ENCODE results near the gene PLSCR5.

Gene PLSCR5, protein sequence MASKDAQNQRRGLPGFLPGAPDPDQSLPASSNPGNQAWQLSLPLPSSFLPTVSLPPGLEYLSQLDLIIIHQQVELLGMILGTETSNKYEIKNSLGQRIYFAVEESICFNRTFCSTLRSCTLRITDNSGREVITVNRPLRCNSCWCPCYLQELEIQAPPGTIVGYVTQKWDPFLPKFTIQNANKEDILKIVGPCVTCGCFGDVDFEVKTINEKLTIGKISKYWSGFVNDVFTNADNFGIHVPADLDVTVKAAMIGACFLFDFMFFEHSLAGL

DNA sequence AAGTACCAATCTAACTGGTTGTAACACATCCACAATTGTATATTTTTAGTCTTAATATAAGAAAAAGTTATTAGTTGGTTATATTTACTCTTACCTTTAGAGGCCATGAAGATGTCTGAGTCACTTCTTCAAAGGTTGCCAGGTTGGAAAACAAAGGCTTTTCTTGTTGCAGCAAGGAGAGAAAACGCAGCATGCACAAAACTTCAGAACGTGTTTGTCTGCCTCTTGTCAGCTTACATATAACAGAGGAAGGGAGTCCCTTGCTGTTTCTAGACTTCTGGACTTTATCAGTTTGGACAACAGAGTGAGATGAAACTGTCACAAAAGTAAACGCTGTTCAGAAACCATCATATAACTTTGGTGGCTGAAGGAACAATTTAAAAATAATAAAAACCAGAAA, at the start of gene PLSCR5:
Gene PLSCR5 (minus strand): TSS at position 241 of the 400 bp plus-strand sequence. CDS start 134 bp downstream, at position 107.
- H3K79me2 ChIP-seq (ENCODE audit: low read length), result no peaks in the 10 kb centered on the region
- no peaks in the 10 kb centered on the region for H3K36me3 ChIP-seq (replicated peaks; ENCODE audit: low read depth, low read length)
- no peak within 1 kb of the TSS for H3K4me2 ChIP-seq (ENCODE audit: low read length)
- no peaks in the 10 kb centered on the region for H3K27me3 ChIP-seq (ENCODE audit: low read depth, low read length)
- H4K20me1 ChIP-seq (ENCODE audit: insufficient read depth, low read length), result no peaks in the 10 kb centered on the region
- H3K9me3 ChIP-seq (ENCODE audit: insufficient read depth, low read length), result no peaks in the 10 kb centered on the region
- H3K4me1 ChIP-seq (ENCODE audit: low read length), result no peaks in the 10 kb centered on the region
- H3K27ac ChIP-seq (ENCODE audit: low read length), result no peak within 1 kb of the TSS
- no peak within 1 kb of the TSS for H2AFZ ChIP-seq (ENCODE audit: low read depth, low read length)
- H3K4me3 ChIP-seq (ENCODE audit: low read length), result no peak within 1 kb of the TSS
- TF ChIP-seq EZH2phosphoT487 (IDR thresholded peaks at IDR 0.05; ENCODE audit: low read depth), result no peak
- TF ChIP-seq, protein P1, sequence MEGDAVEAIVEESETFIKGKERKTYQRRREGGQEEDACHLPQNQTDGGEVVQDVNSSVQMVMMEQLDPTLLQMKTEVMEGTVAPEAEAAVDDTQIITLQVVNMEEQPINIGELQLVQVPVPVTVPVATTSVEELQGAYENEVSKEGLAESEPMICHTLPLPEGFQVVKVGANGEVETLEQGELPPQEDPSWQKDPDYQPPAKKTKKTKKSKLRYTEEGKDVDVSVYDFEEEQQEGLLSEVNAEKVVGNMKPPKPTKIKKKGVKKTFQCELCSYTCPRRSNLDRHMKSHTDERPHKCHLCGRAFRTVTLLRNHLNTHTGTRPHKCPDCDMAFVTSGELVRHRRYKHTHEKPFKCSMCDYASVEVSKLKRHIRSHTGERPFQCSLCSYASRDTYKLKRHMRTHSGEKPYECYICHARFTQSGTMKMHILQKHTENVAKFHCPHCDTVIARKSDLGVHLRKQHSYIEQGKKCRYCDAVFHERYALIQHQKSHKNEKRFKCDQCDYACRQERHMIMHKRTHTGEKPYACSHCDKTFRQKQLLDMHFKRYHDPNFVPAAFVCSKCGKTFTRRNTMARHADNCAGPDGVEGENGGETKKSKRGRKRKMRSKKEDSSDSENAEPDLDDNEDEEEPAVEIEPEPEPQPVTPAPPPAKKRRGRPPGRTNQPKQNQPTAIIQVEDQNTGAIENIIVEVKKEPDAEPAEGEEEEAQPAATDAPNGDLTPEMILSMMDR (IDR thresholded peaks at IDR 0.05; ENCODE audit: low read depth, low read length), result no peak
- H3K9ac ChIP-seq (ENCODE audit: low read length), result no peak within 1 kb of the TSS

DNA sequence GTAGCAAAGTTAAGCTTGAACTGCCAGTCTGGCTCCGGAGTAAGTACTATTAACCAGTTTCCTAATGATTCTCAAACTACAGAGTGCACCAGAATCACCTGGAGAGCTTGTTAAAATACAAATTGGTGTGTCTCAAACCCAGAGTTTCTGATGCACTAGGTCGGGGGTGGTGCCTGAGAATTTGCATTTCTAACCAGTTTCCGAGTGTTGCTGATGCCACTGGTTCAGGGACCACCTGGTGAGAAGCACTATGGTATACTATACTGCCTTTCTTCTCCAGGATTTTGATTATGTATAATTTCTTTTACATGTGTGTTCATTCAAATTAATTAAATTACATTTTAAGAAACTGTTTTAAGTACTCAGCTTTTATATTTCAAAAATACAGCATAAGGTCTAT, 48.8 kb upstream of the PLSCR5 start:
- no peak overlapping the region for H2AFZ ChIP-seq (ENCODE audit: low read depth, low read length)
- no peak overlapping the region for H3K27ac ChIP-seq (ENCODE audit: low read length)
- H3K27me3 ChIP-seq (ENCODE audit: low read depth, low read length), result no peaks in the 10 kb centered on the region
- H3K79me2 ChIP-seq (ENCODE audit: low read length), result no peaks in the 10 kb centered on the region
- H3K4me1 ChIP-seq (ENCODE audit: low read length), result no peaks in the 10 kb centered on the region
- H4K20me1 ChIP-seq (ENCODE audit: insufficient read depth, low read length), result no peaks in the 10 kb centered on the region
- TF ChIP-seq EZH2phosphoT487 (IDR thresholded peaks at IDR 0.05; ENCODE audit: low read depth), result no peak
- TF ChIP-seq, protein P1 (IDR thresholded peaks at IDR 0.05; ENCODE audit: low read depth, low read length), result no peak
- H3K4me3 ChIP-seq (ENCODE audit: low read length), result no peak overlapping the region
- H3K36me3 ChIP-seq (replicated peaks; ENCODE audit: low read depth, low read length), result no peaks in the 10 kb centered on the region
- no peak overlapping the region for H3K4me2 ChIP-seq (ENCODE audit: low read length)
- H3K9me3 ChIP-seq (ENCODE audit: insufficient read depth, low read length), result no peaks in the 10 kb centered on the region
- no peak overlapping the region for H3K9ac ChIP-seq (ENCODE audit: low read length)

DNA sequence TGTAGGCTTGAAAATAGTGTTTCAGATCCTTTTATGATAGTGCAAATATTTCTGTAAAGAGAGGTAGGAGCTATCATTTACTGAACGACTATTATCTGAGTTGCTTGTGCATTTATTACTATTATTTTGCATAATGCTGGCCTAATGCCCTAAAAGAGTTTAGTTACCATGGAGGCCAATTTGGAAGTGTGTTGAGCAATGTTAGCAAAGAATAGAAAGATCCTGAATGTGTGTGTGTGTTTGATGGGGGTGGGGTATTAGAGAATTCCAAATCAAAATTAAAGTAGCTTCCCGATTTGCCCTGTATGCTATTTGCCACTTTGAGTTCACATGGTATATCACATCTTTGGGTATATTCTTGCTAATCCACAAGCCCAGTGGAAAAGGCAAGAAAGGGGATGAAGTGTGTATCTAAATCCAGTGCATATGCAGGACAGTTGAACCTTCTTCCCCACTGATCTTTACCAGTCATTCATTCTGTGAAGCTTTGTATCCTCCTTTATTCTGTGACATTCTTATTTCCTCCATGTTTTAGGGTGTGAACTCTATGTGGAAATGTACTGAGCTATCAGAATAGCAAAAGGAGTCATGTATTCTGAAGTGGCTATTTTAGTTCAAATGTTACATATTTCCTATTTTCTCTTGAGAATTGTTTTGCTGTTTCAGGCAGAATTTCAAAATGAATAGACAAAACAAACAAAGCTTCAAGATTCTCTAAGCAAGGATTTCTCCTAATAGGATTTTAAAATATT, 45.7 kb upstream of the PLSCR5 start:
- TF ChIP-seq EZH2phosphoT487 (IDR thresholded peaks at IDR 0.05; ENCODE audit: low read depth), result no peak
- TF ChIP-seq, protein P1 (IDR thresholded peaks at IDR 0.05; ENCODE audit: low read depth, low read length), result no peak
- Histone ChIP-seq H2AFZ (ENCODE audit: low read depth, low read length) (no peak overlapping the region), H3K79me2 (ENCODE audit: low read length) (no peaks in the 10 kb centered on the region), H3K9ac (ENCODE audit: low read length) (no peak overlapping the region), H3K4me1 (ENCODE audit: low read length) (no peaks in the 10 kb centered on the region), H3K4me2 (ENCODE audit: low read length) (no peak overlapping the region), H3K27me3 (ENCODE audit: low read depth, low read length) (no peaks in the 10 kb centered on the region), H3K9me3 (ENCODE audit: insufficient read depth, low read length) (no peaks in the 10 kb centered on the region), H4K20me1 (ENCODE audit: insufficient read depth, low read length) (no peaks in the 10 kb centered on the region), H3K4me3 (ENCODE audit: low read length) (no peak overlapping the region), H3K36me3 (replicated peaks; ENCODE audit: low read depth, low read length) (no peaks in the 10 kb centered on the region), H3K27ac (ENCODE audit: low read length) (no peak overlapping the region)

DNA sequence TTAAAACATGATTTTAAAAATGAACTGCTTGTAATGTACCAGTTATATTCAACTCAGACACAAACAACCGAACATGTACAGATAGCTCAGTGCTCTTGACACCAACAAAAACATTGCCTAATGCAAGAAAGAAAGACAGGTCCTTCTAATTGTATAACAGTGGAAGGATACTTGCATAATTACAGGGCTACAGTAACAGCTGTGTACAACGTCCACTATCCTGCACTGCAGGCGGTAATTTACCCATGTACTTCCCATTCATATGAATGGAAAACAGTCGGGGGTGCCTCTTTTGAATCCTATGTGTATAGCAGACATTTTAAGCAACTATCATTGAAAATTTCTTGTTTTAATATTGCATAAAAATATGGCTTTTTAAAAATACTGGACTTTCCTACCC, 41.1 kb upstream of the PLSCR5 start:
- Histone ChIP-seq H3K79me2 (ENCODE audit: low read length) (no peaks in the 10 kb centered on the region), H3K4me1 (ENCODE audit: low read length) (no peaks in the 10 kb centered on the region), H3K9me3 (ENCODE audit: insufficient read depth, low read length) (no peaks in the 10 kb centered on the region), H4K20me1 (ENCODE audit: insufficient read depth, low read length) (no peaks in the 10 kb centered on the region), H3K27ac (ENCODE audit: low read length) (no peak overlapping the region), H3K27me3 (ENCODE audit: low read depth, low read length) (no peaks in the 10 kb centered on the region), H2AFZ (ENCODE audit: low read depth, low read length) (no peak overlapping the region), H3K36me3 (replicated peaks; ENCODE audit: low read depth, low read length) (no peaks in the 10 kb centered on the region), H3K4me2 (ENCODE audit: low read length) (no peak overlapping the region), H3K4me3 (ENCODE audit: low read length) (no peak overlapping the region), H3K9ac (ENCODE audit: low read length) (no peak overlapping the region)
- TF ChIP-seq, protein P1 (IDR thresholded peaks at IDR 0.05; ENCODE audit: low read depth, low read length), result no peak
- no peak for TF ChIP-seq EZH2phosphoT487 (IDR thresholded peaks at IDR 0.05; ENCODE audit: low read depth)

Data from OCI-LY3 (cell line).